ENCODE measurements around the gene ABCA7.

The ABCA7 gene

GRCh38 chr19:1065606-1066109 lies 25.8 kb downstream of the ABCA7 start:
- TF ChIP-seq, protein P1, sequence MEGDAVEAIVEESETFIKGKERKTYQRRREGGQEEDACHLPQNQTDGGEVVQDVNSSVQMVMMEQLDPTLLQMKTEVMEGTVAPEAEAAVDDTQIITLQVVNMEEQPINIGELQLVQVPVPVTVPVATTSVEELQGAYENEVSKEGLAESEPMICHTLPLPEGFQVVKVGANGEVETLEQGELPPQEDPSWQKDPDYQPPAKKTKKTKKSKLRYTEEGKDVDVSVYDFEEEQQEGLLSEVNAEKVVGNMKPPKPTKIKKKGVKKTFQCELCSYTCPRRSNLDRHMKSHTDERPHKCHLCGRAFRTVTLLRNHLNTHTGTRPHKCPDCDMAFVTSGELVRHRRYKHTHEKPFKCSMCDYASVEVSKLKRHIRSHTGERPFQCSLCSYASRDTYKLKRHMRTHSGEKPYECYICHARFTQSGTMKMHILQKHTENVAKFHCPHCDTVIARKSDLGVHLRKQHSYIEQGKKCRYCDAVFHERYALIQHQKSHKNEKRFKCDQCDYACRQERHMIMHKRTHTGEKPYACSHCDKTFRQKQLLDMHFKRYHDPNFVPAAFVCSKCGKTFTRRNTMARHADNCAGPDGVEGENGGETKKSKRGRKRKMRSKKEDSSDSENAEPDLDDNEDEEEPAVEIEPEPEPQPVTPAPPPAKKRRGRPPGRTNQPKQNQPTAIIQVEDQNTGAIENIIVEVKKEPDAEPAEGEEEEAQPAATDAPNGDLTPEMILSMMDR (IDR thresholded peaks at IDR 0.05) = no peak
- peaks cover 3 to 46% (median 35%) of the 10 kb centered on the region in 4 donors for H3K4me1 ChIP-seq
- intact Hi-C loops (cut with DNase I; ENCODE audit: low total_unique reads) = no loop called here
- peaks cover 0 to 55% of the 10 kb centered on the region in 2 donors for H3K27me3 ChIP-seq
- H3K4me3 ChIP-seq = no peak overlapping the region
- no peak for DNase-seq
- no peaks in the 10 kb centered on the region for H3K9me3 ChIP-seq
- no peak overlapping the region for H3K27ac ChIP-seq
- H3K36me3 ChIP-seq = no peaks in the 10 kb centered on the region

DNA sequence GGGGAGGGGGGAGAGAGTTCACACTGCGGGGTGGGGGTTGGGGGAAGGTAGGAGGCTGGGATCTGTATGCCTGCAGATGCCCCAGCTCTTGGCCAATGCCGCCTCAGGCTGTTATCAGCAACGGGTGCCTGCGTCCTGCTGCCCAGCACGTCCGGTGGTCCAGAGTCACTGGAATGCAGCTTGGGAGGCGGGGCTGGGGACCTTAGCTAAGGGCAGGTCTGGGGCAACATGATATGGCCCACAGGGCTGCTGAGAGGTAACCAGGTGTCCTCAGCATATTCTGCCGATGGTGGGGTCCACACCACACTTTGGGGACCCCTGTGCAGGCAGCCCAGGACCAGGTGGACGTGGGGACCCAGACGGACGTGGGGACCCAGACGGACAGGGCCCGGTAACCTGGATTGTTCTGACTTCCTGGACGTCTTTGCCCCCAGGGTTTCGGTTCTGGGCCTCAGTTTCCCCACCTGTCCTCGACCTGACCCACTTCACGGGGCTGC lies 26.4 kb downstream of the ABCA7 start:
- TF ChIP-seq, protein P1 (IDR thresholded peaks at IDR 0.05) = no peak
- Histone ChIP-seq H3K36me3 (no peaks in the 10 kb centered on the region), H3K27ac (no peak overlapping the region), H3K4me1 (peaks cover 3 to 52% (median 40%) of the 10 kb centered on the region in 4 donors), H3K27me3 (peaks cover 0 to 61% of the 10 kb centered on the region in 2 donors), H3K9me3 (no peaks in the 10 kb centered on the region), H3K4me3 (peak overlapping the region; percentile 37 to 51)
- no peak for DNase-seq
- intact Hi-C loops (cut with DNase I; ENCODE audit: low total_unique reads) = no loop called here

DNA sequence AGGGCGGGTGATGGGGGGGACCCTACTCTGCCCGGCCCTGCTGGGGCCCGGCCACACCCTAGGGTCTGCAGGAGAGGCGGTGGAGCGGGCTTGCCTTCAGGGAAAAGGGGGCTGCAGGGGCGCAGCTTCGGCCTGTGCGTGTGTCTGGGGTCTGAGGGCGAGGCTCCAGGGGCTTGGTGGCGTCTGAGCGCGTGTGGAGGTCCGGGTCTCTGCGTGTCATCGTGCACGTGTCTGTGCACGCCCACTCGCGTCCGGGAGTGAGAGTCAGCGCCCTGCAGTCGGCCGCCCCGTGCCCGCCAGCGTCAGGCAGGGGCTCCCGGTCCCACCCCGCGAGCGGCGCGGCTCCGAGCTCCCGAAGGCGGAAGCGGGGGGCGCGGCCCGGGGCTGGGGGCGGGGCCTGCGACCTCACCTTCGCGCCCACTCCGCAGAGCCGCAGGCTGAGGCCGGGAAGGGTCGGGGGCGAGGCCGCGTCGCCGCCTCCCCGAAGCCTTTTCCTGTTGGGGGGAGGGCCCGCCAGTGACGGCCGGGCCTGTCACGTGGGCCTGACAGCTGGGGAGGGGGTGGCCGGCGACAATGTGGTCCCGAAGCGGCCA lies 26.9 kb downstream of the ABCA7 start, which contains the start of gene ARHGAP45:
ARHGAP45 (plus strand) TSS at position 420 of the 593 bp plus-strand sequence. CDS start 239 bp downstream, outside the sequence.
- H3K4me3 ChIP-seq = peak within 1 kb of the TSS; percentile 37 to 51
- DNase-seq = no peak
- H3K36me3 ChIP-seq = no peaks in the 10 kb centered on the region
- no peaks in the 10 kb centered on the region for H3K9me3 ChIP-seq
- TF ChIP-seq, protein P1 (IDR thresholded peaks at IDR 0.05) = no peak
- H3K27ac ChIP-seq = no peak within 1 kb of the TSS
- peaks cover 0 to 65% of the 10 kb centered on the region in 2 donors for H3K27me3 ChIP-seq
- H3K4me1 ChIP-seq = peaks cover 3 to 57% (median 46%) of the 10 kb centered on the region in 4 donors
- intact Hi-C loops (cut with DNase I; ENCODE audit: low total_unique reads) = no loop called here

GRCh38 chr19:1067341-1067957 lies 27.5 kb downstream of the ABCA7 start:
- Histone ChIP-seq H3K27ac (no peak overlapping the region), H3K4me1 (peaks cover 3 to 59% (median 47%) of the 10 kb centered on the region in 4 donors), H3K36me3 (no peaks in the 10 kb centered on the region), H3K27me3 (peaks cover 0 to 69% of the 10 kb centered on the region in 2 donors), H3K4me3 (peak overlapping the region; percentile 37 to 51), H3K9me3 (no peaks in the 10 kb centered on the region)
- no peak for DNase-seq
- TF ChIP-seq, protein P1 (IDR thresholded peaks at IDR 0.05) = no peak
- intact Hi-C loops (cut with DNase I; ENCODE audit: low total_unique reads) = no loop called here

DNA sequence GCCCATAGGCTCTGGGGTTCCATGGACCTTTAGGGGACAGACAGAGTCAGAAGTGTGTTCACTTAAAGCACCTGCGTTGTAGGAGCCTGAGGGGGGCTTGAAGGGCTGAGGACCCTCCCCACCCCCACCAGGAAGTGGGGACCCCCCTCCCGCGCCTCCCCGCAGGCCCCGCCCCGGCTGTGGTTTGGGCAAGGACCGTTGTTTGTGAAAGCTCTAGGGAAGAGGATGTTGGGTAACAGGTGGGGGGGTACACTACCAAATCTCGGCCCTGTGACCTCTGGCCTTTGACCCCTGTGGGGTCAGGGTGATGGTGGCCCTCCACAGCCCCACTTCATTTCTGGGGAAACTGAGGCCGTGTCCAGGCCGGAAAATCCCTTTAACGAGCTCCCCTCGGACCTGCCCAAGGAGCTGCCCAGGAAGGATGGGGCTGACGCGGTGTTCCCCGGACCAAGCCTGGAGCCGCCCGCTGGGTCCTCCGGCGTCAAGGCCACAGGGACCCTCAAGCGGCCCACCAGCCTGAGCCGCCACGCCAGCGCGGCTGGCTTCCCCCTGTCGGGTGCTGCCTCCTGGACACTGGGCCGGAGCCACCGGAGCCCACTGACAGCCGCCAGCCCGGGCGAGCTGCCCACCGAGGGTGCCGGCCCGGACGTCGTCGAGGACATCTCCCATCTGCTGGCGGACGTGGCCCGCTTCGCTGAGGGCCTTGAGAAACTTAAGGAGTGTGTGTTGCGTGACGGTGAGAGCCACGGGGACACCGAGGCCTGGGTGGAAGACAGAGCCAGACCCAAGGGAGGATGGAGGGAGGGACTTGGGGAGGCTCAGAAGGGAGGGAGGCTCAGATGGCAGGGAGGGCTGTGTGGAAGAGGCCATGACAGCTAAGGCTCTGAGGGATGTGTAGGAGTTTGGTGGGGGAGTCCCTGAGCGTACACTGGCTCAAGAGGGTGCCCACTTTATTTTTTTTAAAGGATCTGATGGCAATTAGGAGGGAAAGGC lies 28.4 kb downstream of the ABCA7 start:
- no peaks in the 10 kb centered on the region for H3K9me3 ChIP-seq
- TF ChIP-seq, protein P1 (IDR thresholded peaks at IDR 0.05) = no peak
- intact Hi-C loops (cut with DNase I; ENCODE audit: low total_unique reads) = no loop called here
- no peak overlapping the region for H3K27ac ChIP-seq
- H3K27me3 ChIP-seq = peaks cover 0 to 77% of the 10 kb centered on the region in 2 donors
- no peaks in the 10 kb centered on the region for H3K36me3 ChIP-seq
- H3K4me1 ChIP-seq = peaks cover 3 to 59% (median 47%) of the 10 kb centered on the region in 4 donors
- DNase-seq = peak in 1 of 2 donors; percentile 47
- H3K4me3 ChIP-seq = peak overlapping the region; percentile 37 to 51

All from tibial artery (tissue), 4 donors.